ENCODE data around the gene ZBTB7C.
"Not testable (repeated sequence)": the region's sequence is repeated elsewhere in the genome, so short reads cannot be mapped to it uniquely, and the experiment has no call there.

GRCh38 chr18:48434382-48434781 is 25.2 kb upstream of the ZBTB7C start:
- not testable (repeated sequence) for TF ChIP-seq CTCF, POLR2A (IDR thresholded peaks at IDR 0.05)

Measured in esophagus squamous epithelium (tissue), 4 donors.